ENCODE measurements around the gene RPP21.

Gene RPP21
- 3.7 to 7.2 reads per million in 2 donors for total RNA-seq

DNA sequence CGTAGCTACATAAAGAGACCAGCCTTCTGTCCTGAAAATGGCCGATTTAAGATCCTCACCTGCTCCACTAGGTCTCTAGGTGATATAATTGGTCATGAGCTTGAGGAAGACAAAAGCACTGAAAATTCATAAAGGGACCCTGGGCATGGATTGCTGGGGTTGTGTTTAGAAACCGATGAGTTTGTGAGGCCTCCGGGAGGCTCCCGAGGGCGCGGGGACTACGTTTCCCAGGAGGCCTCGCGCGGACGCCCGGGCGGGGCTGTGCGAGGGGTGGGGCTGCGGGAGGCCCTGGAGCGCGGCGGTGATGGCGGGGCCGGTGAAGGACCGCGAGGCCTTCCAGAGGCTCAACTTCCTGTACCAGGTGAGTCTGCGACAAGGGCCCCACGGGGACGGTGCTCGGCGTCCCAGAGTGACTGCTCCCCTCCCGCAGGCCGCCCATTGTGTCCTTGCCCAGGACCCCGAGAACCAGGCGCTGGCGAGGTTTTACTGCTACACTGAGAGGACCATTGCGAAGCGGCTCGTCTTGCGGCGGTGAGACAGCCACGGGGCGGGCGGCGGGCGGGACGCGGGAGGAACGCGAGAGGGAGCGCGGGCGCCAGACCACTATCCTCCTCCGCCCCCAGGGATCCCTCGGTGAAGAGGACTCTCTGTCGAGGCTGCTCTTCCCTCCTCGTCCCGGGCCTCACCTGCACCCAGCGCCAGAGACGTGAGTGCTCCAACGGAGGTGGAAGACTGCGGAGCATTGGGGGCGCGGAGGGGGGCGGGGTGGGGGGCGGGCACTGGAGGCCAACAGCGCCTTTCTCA, at the start of gene RPP21:
Gene RPP21, plus strand, starts transcription at position 289 of the 804 bp plus-strand sequence. Its CDS starts 16 bp downstream, at position 305.
- DNase-seq = peak; percentile 75

DNA sequence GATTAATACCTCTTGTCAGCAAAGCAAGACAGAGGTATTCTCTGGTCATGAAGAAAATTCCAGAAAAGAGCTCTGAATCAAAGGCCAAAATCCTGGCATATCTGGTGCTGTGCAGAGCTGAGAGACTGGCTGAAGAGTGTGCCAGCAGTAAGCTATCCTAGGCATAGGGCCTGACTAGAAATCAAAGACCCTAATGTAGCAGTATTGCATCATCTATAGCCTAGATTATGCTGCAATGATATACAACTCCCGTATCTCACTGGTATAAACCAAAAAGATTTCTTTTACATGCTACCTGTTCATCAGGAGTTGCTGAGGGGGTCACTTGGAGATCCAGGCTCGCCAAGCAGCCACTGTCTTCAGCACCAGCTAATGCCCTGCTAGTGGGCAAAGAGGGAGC, 49.1 kb upstream of the RPP21 start:
- DNase-seq = no peak

DNA sequence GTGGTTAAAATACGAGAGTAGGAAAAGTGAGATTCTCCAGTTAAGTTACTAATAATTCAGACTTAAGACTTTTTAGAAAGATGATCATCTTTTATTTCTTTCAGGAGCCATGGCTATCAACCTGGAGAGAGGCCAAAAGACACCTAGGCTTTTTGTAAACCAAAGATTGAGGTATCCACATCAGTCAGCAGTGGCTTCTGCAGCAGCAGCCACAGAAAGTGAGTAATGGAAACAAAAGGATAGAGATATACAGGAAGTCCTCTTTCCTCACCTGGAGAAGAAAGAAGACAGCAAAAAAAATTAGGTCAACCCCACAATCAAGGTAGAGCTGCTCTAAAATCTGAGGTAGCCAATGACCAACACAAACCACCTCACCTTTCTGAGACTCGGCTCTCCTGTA, 41.0 kb upstream of the RPP21 start:
- no peak for DNase-seq

DNA sequence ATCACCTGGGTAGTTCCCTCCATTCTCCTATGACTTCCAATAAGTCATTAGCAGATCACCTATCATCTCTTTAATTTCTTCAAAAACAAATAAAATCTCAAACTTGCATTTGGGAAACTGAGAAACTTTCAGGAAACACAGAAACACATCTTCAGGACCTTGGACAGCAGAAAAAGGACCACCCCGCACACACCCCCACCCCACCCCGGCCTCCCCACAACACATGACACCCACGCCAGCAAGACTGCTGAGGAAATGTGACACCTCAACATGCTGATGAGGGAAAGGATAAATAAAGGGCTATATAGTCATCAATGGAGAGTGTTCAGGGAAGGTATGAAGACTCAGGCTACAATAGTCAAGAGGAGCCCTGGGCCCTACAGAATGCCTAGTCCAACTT, 33.9 kb upstream of the RPP21 start:
- DNase-seq = no peak

GRCh38 chr6:30311671-30312070, 33.3 kb upstream of the RPP21 start:
- DNase-seq = no peak

DNA sequence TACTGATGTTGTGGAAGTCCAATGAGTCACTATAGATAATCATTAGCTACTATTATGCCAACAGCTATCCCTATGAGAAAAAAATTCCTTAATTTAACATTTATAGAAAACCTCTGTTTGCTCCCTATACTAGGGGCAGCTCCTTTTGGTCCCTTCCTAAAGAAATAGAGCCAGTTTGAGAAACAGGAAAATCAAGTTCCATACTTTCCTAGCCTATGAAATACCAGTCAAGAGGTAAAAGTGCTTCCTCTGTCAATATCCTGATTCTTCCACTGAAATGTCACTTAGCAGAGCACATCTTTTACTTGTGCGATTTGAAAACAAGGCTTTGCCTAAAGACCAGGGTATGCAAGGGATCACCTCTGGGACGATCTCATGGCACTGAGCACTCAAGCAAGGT, 32.7 kb upstream of the RPP21 start:
- DNase-seq = no peak

- DNase-seq = no peak
Observed at GRCh38 chr6:30312676-30313321, 32.2 kb upstream of the RPP21 start.

- no peak for DNase-seq
Observed at GRCh38 chr6:30315156-30315555, 29.8 kb upstream of the RPP21 start.

DNA sequence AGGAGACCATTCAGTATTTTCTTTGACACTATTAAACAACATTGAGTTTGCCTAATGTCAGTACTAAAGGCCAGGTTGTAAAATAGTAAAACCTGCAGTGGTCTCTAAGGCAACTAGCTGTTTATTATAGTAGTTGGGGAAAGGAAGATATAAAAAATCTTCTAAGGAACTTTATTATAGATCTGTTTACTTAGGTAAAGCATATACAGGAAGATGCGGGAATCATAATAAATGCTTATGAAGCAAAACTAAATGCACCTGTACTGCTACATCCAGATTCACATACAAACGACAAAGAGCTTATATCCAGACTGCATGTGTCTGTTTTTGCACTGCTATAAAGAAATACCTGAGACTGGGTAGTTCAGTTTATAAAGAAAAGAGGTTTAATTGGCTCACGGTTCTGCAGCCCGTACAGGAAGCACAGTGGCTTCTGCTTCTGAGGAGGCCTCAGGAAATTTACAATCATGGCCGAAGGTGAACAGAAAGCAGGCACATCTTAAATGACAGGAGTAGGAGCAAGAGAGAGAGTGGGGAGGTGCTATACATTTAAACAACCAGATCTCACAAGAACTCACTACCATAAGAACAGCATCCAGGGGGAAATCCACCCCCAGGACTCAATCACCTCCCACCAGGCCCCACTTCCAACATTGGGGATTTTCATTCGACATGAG, 26.9 kb upstream of the RPP21 start:
- no peak for DNase-seq

GRCh38 chr6:30319146-30319835, 25.7 kb upstream of the RPP21 start:
- DNase-seq = no peak

DNA sequence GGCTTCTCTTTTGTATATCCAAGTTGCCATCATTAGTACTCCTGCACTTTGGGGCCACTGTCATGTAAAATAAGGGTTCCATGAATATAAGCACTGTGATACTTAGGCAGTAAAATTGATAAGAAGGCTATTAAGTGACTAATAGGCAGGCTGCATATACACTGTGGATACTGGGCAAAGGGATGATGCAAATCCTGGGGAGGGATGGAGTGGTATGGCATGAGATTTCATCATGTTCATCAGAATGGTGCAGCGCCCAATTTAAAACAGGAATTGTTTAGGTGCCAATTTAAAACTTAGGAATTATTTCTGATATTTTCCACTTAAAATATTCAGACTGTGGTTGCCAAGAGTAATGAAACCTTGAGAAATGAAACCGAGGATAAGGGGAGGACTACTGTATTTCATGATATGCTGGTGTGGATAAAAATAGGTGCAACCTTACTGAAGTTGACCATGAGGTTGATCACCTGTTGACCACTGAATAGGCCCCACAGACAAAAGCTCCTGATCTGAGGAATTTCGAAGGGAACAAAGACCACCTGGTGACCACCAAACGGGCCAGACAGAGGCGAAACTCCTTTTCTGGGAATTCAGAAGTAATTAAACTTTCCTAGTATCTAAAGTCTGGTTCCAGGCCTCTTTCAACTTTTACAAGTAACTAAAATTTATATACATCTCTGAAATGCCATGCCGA, 23.1 kb upstream of the RPP21 start:
- DNase-seq = no peak

DNA sequence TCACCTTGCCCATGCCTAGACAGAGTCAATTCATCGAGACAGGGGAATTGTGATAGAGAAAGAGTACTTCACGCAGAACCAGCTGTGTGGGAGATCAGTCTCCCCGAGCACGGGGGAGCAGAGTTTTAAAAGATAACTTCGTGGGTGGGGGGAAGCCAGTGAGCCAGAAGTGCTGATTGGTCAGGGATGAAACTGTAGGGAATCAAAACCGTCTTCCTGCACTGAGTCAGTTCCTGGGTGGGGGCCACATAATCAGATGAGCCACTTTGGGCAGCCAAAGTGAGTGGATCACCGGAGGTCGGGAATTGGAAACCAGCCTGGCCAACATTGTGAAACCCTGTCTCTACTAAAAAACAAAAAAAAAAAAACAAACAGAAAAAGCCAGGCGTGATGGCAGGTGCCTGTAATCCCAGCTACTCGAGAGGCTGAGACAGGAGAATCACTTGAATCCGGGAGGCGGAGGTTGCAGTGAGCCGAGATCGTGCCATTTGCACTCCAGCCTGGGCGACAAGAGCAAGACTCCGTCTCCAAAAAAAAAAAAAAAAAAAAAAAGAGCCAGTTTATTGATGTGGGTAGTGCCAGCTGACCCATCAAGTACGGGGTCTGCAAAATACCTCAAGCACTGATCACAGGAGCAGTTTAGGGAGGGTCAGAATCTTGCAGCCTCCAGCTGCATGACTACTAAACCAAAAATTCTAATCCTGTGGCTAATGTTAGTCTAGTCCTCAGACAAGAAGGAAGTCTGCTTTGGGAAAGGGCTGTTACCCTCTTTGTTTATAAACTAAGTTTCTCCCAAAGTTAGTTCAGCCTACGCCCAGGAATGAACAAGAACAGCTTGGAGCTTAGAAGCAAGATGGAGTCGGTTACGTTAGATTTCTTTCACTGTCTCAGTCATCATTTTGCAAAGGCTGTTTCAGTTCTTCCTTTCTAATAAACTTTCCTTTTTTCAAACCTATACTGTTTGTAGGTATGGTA, 22.1 kb upstream of the RPP21 start:
- no peak for DNase-seq

- DNase-seq = no peak
Observed at GRCh38 chr6:30323806-30324205, 21.1 kb upstream of the RPP21 start.

DNA sequence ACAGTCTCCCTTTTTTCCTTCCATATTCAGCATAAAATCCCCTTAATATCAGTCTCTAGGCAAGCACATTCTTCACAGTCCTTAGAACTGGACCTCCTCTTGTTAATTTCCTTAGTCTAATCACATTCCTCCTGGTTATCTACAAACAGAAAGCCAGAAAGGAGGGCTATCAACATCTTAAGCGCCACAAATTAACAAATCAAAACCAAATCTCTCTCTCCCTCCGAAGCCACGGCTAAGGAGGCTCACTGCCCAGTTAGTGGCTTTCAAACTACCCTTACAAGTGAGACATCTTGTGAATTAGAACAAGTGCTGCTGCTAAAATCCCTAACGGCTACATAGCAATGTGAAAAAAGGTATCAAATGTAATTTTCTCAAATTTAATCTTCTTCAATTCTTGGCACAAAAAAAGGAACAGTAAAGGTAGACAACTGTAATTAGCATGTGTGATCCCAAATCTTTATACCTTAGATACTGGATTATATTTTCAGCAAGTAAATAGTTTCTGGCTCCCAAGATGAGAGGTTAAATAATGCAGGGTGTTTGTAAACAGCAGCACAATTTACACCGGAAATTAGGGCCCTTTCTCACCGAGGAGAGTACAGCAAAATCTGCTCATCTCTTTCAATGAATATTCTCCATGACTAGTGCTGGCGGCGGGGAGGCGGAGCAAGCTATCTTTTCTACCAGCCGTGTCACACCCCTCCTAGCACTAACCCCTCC, 19.6 kb upstream of the RPP21 start:
- DNase-seq = peak; percentile 40

DNA sequence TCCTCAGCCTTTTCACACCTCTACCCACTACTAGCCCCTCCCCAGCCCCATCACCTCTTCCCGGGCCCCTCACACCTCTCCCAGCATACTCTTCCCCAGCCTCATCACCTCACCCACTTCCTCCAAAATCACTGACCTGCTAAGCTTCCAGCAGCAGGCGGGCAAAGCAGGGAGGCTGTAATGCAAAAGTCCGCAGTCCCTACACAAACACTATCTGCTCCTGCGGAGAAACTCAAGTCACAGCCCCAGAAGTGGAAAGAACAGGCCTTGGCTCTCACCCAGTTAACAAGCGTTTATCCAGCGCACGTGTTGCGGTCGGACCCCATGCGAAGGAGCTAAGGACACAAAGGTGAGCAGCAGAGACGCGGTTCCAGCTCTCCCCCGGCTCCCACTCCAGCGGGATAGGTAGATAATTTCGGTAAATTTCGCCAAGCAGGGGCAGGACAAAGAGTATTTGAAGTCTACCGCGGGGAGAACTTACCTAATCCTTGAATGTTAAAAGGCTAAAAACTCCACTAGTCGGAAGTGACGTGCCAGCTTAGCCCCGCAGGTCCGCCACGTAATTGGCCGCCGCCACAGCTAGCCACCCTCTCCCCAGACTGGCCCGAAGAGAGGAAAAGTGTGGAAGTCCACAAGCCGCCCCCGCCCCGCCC, 19.0 kb upstream of the RPP21 start:
- DNase-seq = peak; percentile 70

DNA sequence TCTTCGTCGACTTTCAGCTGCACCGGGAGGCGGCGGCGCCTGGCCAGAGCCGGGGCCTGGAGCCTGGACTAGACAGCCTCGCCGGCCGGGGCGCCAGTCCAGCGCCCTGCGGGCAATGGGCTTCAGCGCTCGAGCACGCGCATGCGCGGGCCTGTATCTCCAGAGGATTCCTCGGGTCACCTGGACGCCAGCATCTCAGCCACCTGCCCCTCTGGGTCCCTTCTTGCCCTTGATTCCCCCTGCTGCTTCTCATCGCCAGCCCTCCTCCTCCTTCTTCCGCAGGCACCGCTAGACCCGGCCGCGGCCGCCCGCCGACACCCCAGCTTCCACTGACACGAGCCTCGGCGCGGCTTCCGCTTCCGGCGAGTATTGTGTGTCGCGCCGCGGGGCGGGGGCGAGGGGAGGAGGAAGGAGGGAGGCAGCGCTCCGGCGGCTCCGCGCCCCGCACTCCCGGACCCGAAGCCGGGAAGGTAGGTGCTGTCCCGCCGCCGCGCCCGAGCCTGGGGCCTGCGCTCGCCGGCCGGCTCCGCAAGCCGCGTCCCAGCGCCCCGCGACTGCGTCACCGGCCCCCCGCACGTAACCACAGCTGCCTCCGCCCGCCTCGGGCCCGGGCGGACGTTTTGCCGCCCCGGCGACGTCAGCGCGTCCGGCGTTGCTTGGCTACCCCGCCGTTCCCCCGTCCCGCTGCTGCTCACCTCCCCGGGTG, 18.3 kb upstream of the RPP21 start, which contains the start of gene TRIM39:
Gene TRIM39, plus strand, starts transcription at position 402 of the 706 bp plus-strand sequence. CDS start 2,391 bp downstream, outside the sequence.
- peak; percentile 93 for DNase-seq

GRCh38 chr6:30327232-30327746, 17.7 kb upstream of the RPP21 start:
- no peak for DNase-seq

- DNase-seq = no peak
Observed at GRCh38 chr6:30328397-30328796, 16.6 kb upstream of the RPP21 start.

DNA sequence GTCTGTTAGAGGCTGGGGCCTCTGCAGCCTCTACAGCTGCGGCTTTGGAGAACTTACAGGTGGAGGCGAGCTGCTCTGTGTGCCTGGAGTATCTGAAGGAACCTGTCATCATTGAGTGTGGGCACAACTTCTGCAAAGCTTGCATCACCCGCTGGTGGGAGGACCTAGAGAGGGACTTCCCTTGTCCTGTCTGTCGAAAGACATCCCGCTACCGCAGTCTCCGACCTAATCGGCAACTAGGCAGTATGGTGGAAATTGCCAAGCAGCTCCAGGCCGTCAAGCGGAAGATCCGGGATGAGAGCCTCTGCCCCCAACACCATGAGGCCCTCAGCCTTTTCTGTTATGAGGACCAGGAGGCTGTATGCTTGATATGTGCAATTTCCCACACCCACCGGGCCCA, 15.6 kb upstream of the RPP21 start:
- DNase-seq = no peak

Data from activated gamma-delta T cell (primary cell).